CD4-positive, alpha-beta T cell (primary cell): ENCODE measurements around the gene SH3BGRL2. TPM values are rescaled to one million over a fixed set of nuclear protein-coding genes. Genes with fewer than 3 reads are reported as not detected.
A peak's percentile ranks its signal among the peaks of the same experiment; 100 is the strongest.

Experiments used
- ATAC-seq: fragments of 200-7000 bp; cut with Tn5 transposase; one replicate; pipeline ENCODE4 v1.10.0; 2022; ENCODE audit warnings: mild to moderate bottlenecking; ENCODE audit not compliant: poor library complexity
- CTCF ChIA-PET: fragments of 350-600 bp; sonication (Branson Sonifier 250); formaldehyde crosslinking; loops from one replicate; lab custom pipeline; 2021; ENCODE audit warnings: antibody characterized with exemption, inconsistent platforms; lab: Charles Lee
- POLR2A ChIA-PET: fragments of 350-600 bp; sonication (Branson Sonifier 250); formaldehyde crosslinking; loops from one replicate; lab custom pipeline; 2021; ENCODE audit warnings: antibody characterized with exemption, inconsistent platforms; lab: Charles Lee
- DNase-seq, 14 experiments: peaks; one replicate each; pipeline ENCODE4 v3.0.0-alpha.2; 2013 to 2020; ENCODE audit warnings: mixed read lengths in 2 of 14
- H3K27ac ChIP-seq, 2 donors: one replicate each; pipeline versions ENCODE4 v1.5.1 to v1.7.0; 2013; ENCODE audit warnings: low read length in 2 of 2, low read depth in 1 of 2, mild to moderate bottlenecking in 1 of 2
- H3K27me3 ChIP-seq, 2 experiments: 1 replicate in 1 of 2; 2 replicates in 1 of 2; pipeline versions ENCODE4 v1.6.1 to v1.7.0; 2013; ENCODE audit warnings: low read length in 2 of 2, control low read depth in 1 of 2, mild to moderate bottlenecking in 1 of 2, moderate library complexity in 1 of 2; ENCODE audit not compliant: insufficient read depth in 2 of 2, control insufficient read depth in 1 of 2
- H3K36me3 ChIP-seq: one replicate; pipeline ENCODE4 v1.6.1; 2013; ENCODE audit warnings: low read length, control low read depth; ENCODE audit not compliant: insufficient read depth
- H3K4me1 ChIP-seq: one replicate; pipeline ENCODE4 v1.6.1; 2013; ENCODE audit warnings: low read length, control low read depth; ENCODE audit not compliant: insufficient read depth
- H3K4me3 ChIP-seq: one replicate; pipeline ENCODE4 v1.5.1; 2013; ENCODE audit warnings: mild to moderate bottlenecking, low read length, moderate library complexity
- H3K9me3 ChIP-seq, 2 experiments: 1 replicate in 1 of 2; 2 replicates in 1 of 2; pipeline versions ENCODE4 v1.6.1 to v1.7.0; 2013; ENCODE audit warnings: low read length in 2 of 2, mild to moderate bottlenecking in 2 of 2, control low read depth in 1 of 2, moderate library complexity in 1 of 2; ENCODE audit not compliant: control insufficient read depth in 1 of 2, insufficient read depth in 1 of 2
- H3K27ac Mint-ChIP-seq: one replicate; pipeline ENCODE4 v1.8.0; 2020; ENCODE audit warnings: mixed read lengths
- H3K27me3 Mint-ChIP-seq: one replicate; pipeline ENCODE4 v1.8.0; 2021; ENCODE audit warnings: mixed read lengths
- H3K36me3 Mint-ChIP-seq: one replicate; pipeline ENCODE4 v1.8.0; 2021; ENCODE audit warnings: low read depth, mixed read lengths
- H3K4me1 Mint-ChIP-seq: one replicate; pipeline ENCODE4 v1.8.0; 2021; ENCODE audit warnings: low read depth, mixed read lengths
- H3K4me3 Mint-ChIP-seq: one replicate; pipeline ENCODE4 v1.8.0; 2020; ENCODE audit warnings: mild to moderate bottlenecking, mixed read lengths
- H3K9me3 Mint-ChIP-seq: one replicate; pipeline ENCODE4 v1.8.0; 2020; ENCODE audit warnings: mixed read lengths
- CTCF ChIP-seq: fragments of 200-600 bp; IDR thresholded peaks from one replicate; pipeline ENCODE4 v1.8.0; 2022; ENCODE audit warnings: antibody characterized with exemption, mild to moderate bottlenecking
- intact Hi-C, 2 experiments: fragments of 100-400 bp; cut with DNase I in 1 of 2; cut with micrococcal nuclease in 1 of 2; formaldehyde crosslinking; loops; one replicate each; pipeline versions ENCODE4 v1.15.1 to v1.9.0; 2023 to 2025; cut with DNase I, micrococcal nuclease
- total RNA-seq, 174 experiments: library from RNA in 2 of 174; stranded (reverse) in 2 of 174; gene quantifications; one replicate each; pipeline ENCODE4 v1.2.3 and lab custom pipeline; 2021 to 2026

The SH3BGRL2 gene
- total RNA-seq, 2 experiments from 2014 or later = 0.25 to 0.38 TPM

GRCh38 chr6:79699606-79700005 is 68.5 kb downstream of the SH3BGRL2 start:
- Histone ChIP-seq H3K27ac (no peak overlapping the region), H3K4me1 (no peaks in the 10 kb centered on the region), H3K9me3 (no peaks in the 10 kb centered on the region), H3K27me3 (no peaks in the 10 kb centered on the region), H3K4me3 (no peak overlapping the region), H3K36me3 (no peaks in the 10 kb centered on the region)
- ChIA-PET POLR2A (no interaction called here), CTCF (no interaction called here)
- no peak overlapping the region for H3K27ac Mint-ChIP-seq
- H3K4me3 Mint-ChIP-seq = no peak overlapping the region
- intact Hi-C loops = no loop called here
- no peaks in the 10 kb centered on the region for H3K27me3 Mint-ChIP-seq
- peaks cover 18% of the 10 kb centered on the region for H3K4me1 Mint-ChIP-seq
- no peaks in the 10 kb centered on the region for H3K9me3 Mint-ChIP-seq
- no peaks in the 10 kb centered on the region for H3K36me3 Mint-ChIP-seq
- DNase-seq (no peak), ATAC-seq (no peak)
- no peak for TF ChIP-seq CTCF

DNA sequence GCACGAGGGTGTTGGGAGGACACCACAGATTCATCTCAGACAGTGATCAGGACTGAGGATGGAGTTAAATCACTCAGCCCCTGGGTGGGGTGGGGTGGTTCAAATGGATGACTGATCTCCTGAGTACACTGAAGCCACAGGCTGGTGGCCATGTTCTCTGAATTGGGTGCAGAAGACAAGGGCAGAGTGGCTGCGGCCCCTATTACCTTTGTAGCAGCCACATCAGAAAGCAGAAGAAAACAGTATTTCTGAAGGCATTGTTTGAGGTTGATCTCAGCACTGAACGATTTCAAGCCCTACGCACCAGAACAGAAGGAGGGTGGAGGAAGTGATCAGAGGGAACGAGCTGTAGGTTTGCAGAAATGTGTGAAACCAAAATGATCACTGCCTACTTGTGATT is 71.6 kb downstream of the SH3BGRL2 start:
- H3K27ac ChIP-seq = no peak overlapping the region
- no peaks in the 10 kb centered on the region for H3K27me3 ChIP-seq
- Mint-ChIP-seq H3K9me3 (no peaks in the 10 kb centered on the region), H3K27ac (peak overlapping the region; percentile 33), H3K36me3 (no peaks in the 10 kb centered on the region), H3K27me3 (no peaks in the 10 kb centered on the region), H3K4me1 (peaks cover 18% of the 10 kb centered on the region), H3K4me3 (no peak overlapping the region)
- H3K4me1 ChIP-seq = no peaks in the 10 kb centered on the region
- H3K36me3 ChIP-seq = no peaks in the 10 kb centered on the region
- no peak overlapping the region for H3K4me3 ChIP-seq
- ATAC-seq = peak; percentile 61
- H3K9me3 ChIP-seq = no peaks in the 10 kb centered on the region
- peak in 6 of 14 experiments; percentile 4 to 26 (median 16) for DNase-seq
- CTCF ChIA-PET = no interaction called here
- no peak for TF ChIP-seq CTCF
- intact Hi-C loops = no loop called here
- POLR2A ChIA-PET = interaction anchor here (1.0 kb wide), 1 partner anchor 165 kb away, joined by 4 read pairs; the partner anchor contains the start of gene LCA5

GRCh38 chr6:79704200-79704599 is 73.1 kb downstream of the SH3BGRL2 start:
- ChIA-PET POLR2A (no interaction called here), CTCF (no interaction called here)
- Mint-ChIP-seq H3K9me3 (no peaks in the 10 kb centered on the region), H3K4me3 (no peak overlapping the region), H3K4me1 (peaks cover 18% of the 10 kb centered on the region), H3K27ac (no peak overlapping the region), H3K36me3 (no peaks in the 10 kb centered on the region), H3K27me3 (peaks cover 5% of the 10 kb centered on the region)
- H3K4me3 ChIP-seq = no peak overlapping the region
- intact Hi-C loops = no loop called here
- H3K9me3 ChIP-seq = no peaks in the 10 kb centered on the region
- no peaks in the 10 kb centered on the region for H3K4me1 ChIP-seq
- DNase-seq (no peak), ATAC-seq (no peak)
- H3K27ac ChIP-seq = no peak overlapping the region
- no peaks in the 10 kb centered on the region for H3K27me3 ChIP-seq
- no peak for TF ChIP-seq CTCF
- no peaks in the 10 kb centered on the region for H3K36me3 ChIP-seq
